GM21447 (cell line): ENCODE data around the gene ANKS6.

Experiments
- ATAC-seq: cut with Tn5 transposase; IDR thresholded peaks from one replicate; pipeline ENCODE4 v1.9.1; 2021; ENCODE audit not compliant: unreplicated experiment

Gene ANKS6

GRCh38 chr9:98796364-98797101 lies at the start of gene ANKS6:
Gene ANKS6 (minus strand): TSS chr9:98796555. CDS start chr9:98796491, 64 bp downstream.
- ATAC-seq: peak; percentile 75

- no peak for ATAC-seq
These were observed 49.7 kb upstream of the ANKS6 start for GRCh38 chr9:98846081-98846480.

GRCh38 chr9:98842510-98842909 lies 46.2 kb upstream of the ANKS6 start:
- no peak for ATAC-seq

- ATAC-seq: no peak
These were observed 43.4 kb upstream of the ANKS6 start for GRCh38 chr9:98839724-98840123.

- no peak for ATAC-seq
These were observed 42.7 kb upstream of the ANKS6 start for GRCh38 chr9:98838868-98839565.

GRCh38 chr9:98838155-98838867 lies 42.0 kb upstream of the ANKS6 start:
- ATAC-seq: no peak

GRCh38 chr9:98837516-98837915 lies 41.2 kb upstream of the ANKS6 start:
- ATAC-seq: no peak

- no peak for ATAC-seq
These were observed 39.9 kb upstream of the ANKS6 start for GRCh38 chr9:98836206-98836605.

GRCh38 chr9:98834386-98834785 lies 38.0 kb upstream of the ANKS6 start:
- ATAC-seq: no peak

GRCh38 chr9:98833090-98833956 lies 37.0 kb upstream of the ANKS6 start:
- ATAC-seq: no peak

GRCh38 chr9:98832768-98833089 lies 36.4 kb upstream of the ANKS6 start:
- ATAC-seq: no peak

GRCh38 chr9:98831696-98832095 lies 35.3 kb upstream of the ANKS6 start:
- ATAC-seq: no peak

- no peak for ATAC-seq
These were observed 34.2 kb upstream of the ANKS6 start for GRCh38 chr9:98830554-98830953.

- no peak for ATAC-seq
These were observed 33.4 kb upstream of the ANKS6 start for GRCh38 chr9:98829766-98830165.

- no peak for ATAC-seq
These were observed 30.4 kb upstream of the ANKS6 start for GRCh38 chr9:98826716-98827115.

GRCh38 chr9:98825414-98825813 lies 29.1 kb upstream of the ANKS6 start:
- ATAC-seq: no peak

- ATAC-seq: no peak
These were observed 27.4 kb upstream of the ANKS6 start for GRCh38 chr9:98823666-98824334.

- ATAC-seq: no peak
These were observed 26.3 kb upstream of the ANKS6 start for GRCh38 chr9:98822661-98823060.

GRCh38 chr9:98821831-98822230 lies 25.5 kb upstream of the ANKS6 start:
- ATAC-seq: no peak

- ATAC-seq: no peak
These were observed 22.9 kb upstream of the ANKS6 start for GRCh38 chr9:98819231-98819630.

- ATAC-seq: no peak
These were observed 22.4 kb upstream of the ANKS6 start for GRCh38 chr9:98818764-98819163.
